HG03575 (cell line): ENCODE measurements around the gene SAMD4A.

ENCODE experiments used
- ATAC-seq: cut with Tn5 transposase; IDR thresholded peaks from one replicate; pipeline ENCODE4 v1.9.1; 2021; ENCODE audit not compliant: unreplicated experiment, insufficient number of reproducible peaks, low FRiP score; ENCODE audit errors: extremely low read depth

Gene SAMD4A

GRCh38 chr14:54671537-54671936 lies 104.6 kb downstream of the SAMD4A start:
- no peak for ATAC-seq

GRCh38 chr14:54672181-54672580 lies 105.3 kb downstream of the SAMD4A start:
- no peak for ATAC-seq

- no peak for ATAC-seq
Measured at GRCh38 chr14:54672688-54673087, 105.8 kb downstream of the SAMD4A start.

- ATAC-seq, result no peak
Measured at GRCh38 chr14:54673193-54674045, 106.5 kb downstream of the SAMD4A start.

- ATAC-seq, result no peak
Measured at GRCh38 chr14:54674046-54674741, 107.3 kb downstream of the SAMD4A start.

GRCh38 chr14:54675236-54676128 lies 108.6 kb downstream of the SAMD4A start:
- no peak for ATAC-seq

GRCh38 chr14:54676812-54677708 lies 110.1 kb downstream of the SAMD4A start:
- ATAC-seq, result no peak

- no peak for ATAC-seq
Measured at GRCh38 chr14:54680651-54681050, 113.7 kb downstream of the SAMD4A start.

GRCh38 chr14:54681811-54682261 lies 114.9 kb downstream of the SAMD4A start:
- no peak for ATAC-seq

GRCh38 chr14:54682578-54682977 lies 115.7 kb downstream of the SAMD4A start:
- no peak for ATAC-seq

- no peak for ATAC-seq
Measured at GRCh38 chr14:54683882-54684794, 117.2 kb downstream of the SAMD4A start.

- ATAC-seq, result no peak
Measured at GRCh38 chr14:54685286-54685845, 118.4 kb downstream of the SAMD4A start.

GRCh38 chr14:54686219-54686870 lies 119.4 kb downstream of the SAMD4A start:
- no peak for ATAC-seq

GRCh38 chr14:54686871-54687749 lies 120.2 kb downstream of the SAMD4A start:
- no peak for ATAC-seq

GRCh38 chr14:54687750-54688119 lies 120.8 kb downstream of the SAMD4A start:
- ATAC-seq, result no peak

- no peak for ATAC-seq
Measured at GRCh38 chr14:54688229-54688628, 121.3 kb downstream of the SAMD4A start.
